ENCODE measurements around the gene RALGAPA2.

The RALGAPA2 gene

DNA sequence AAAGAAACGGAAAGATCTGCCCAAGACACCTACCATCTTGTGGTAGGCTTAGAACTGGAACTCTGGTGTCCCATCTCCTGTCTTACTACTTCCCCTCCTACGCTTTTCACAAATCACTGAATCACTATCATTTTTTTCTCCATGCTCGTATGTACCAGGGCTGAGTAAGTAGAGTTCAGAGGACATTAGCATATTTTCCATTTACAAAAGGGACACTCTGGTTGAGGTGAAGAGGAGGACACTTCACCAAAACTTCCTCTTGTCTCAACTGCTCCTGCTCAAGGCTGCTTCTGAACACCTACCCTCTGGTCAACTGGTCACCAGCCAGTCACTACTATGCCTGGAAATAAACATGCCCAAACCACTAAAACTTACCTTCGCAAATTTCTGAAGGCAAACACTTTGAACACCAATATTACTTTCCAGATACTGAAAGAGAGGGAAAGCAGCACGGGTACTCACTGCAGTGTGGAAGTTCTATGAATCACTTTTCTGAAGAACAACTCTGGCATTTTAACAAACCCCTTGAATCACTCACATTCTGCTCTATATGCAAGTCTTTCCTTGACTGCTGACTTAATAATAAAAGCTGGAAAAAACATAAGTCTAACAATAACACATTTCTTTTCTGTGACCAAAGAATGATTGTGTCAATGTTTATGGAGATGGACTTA lies 221.2 kb downstream of the RALGAPA2 start:
- peak; percentile 46 for DNase-seq

GRCh38 chr20:20490673-20491072 lies 221.8 kb downstream of the RALGAPA2 start:
- no peak for DNase-seq

DNA sequence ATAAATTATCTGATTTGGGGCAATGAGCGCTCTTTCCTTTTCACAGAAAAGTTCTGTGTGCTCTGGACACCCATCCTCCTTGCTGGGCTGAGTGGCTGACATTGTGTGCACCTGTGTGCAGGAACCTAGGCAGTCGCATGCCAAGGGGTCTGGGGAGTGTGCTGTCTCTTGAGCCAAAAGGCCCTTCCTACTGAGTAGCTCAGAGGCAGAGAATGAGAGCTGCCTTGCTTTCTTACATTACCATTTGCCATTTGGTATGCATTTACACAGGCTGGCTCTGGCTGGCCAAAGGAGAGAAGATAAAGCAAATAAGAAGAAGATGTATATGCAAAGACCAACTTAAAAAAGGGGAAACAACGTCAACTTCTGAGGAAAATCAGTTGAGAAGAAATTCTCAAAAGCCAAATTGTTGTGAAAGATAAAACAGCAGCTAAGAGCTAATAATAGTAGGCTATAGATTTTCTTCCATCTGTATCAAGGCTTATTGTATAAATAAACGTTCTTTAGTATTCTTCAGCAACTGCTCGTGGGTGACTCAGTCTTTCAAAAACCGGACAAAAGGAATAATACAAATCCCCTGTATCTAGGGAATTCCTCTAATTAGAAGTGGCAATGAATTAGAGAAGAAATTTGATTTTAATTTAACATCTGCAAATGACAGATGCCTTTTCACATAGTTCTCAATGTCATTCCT lies 222.6 kb downstream of the RALGAPA2 start:
- DNase-seq, result no peak

GRCh38 chr20:20489054-20489453 lies 223.4 kb downstream of the RALGAPA2 start:
- DNase-seq, result no peak

DNA sequence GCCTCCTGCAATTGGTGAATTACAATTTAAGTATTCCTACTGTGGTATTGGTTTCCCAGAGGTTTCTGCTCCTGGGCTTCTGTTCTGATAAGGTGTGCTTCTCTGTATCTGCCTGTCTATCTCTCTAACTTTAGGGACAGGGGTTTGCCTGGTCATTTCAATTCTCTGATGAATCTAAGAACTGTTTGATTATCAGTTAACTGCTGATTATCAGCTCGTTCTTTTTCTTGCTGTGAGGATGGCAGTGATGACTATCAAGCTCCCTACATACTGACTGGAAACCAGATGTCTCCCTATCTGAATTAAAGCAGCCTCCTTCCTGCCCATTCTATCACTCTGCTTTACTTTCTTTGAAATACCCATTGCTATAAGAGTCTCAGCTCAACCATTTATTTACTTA lies 224.1 kb downstream of the RALGAPA2 start:
- no peak for DNase-seq

DNA sequence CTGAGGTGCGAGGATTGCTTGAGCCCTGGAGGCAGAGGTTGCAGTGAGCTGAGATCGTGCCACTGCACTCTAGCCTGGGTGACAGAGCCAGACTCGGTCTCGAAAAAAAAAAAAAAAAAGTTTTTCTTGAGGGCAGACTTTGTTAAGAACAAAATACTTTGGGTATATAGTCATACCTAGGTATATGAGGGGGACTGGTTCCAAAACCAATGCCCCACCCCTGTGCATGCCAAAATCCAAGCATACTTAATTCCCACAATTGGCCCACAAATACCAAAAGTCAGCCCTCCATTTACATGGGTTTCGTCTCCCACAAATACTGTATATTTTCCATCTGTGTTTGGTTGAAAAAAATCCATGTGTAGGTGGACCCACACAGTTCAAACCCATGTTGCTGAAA lies 224.6 kb downstream of the RALGAPA2 start:
- DNase-seq, result peak; percentile 27

- DNase-seq, result no peak
Measured at GRCh38 chr20:20483328-20483727, 229.1 kb downstream of the RALGAPA2 start.

GRCh38 chr20:20482453-20482852 lies 230.0 kb downstream of the RALGAPA2 start:
- DNase-seq, result no peak

DNA sequence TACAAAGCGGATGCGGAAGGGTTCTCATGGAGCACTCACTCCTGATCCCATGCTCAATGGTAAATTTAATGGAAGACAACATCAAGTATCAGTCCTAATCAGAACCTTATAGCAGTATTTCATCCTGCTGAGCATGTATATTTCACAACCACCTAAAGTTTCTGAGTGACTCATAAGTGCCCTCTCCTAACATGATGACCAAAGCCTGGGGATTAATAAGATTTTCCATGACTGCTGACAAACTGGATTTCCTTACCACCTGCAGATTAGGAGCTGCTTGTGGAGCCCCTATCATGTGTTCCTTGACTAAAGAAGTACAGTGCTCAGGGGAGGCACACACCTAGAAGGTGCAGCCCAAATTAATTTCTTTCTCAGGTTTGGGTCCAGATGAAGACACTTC lies 231.8 kb downstream of the RALGAPA2 start:
- peak; percentile 56 for DNase-seq

DNA sequence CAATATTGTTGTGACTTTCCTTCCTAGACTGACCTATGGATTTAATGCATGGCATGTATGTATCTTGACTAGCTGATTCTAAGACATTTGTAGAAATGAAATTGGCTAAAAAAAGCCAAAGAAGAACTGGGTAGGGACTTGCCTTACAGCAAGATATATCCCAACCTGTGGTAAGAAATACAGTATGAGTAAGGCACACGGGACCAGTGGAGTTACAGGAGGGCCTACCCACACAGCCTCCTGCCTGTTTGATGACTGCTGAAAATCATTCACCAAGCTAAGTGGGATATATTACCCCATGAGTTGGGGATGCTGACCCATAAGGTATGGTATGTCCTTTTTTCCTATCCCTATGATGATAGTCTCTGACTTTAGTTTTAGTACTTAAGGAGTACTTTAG lies 232.3 kb downstream of the RALGAPA2 start:
- DNase-seq, result no peak

GRCh38 chr20:20477444-20478041 lies 234.9 kb downstream of the RALGAPA2 start:
- DNase-seq, result no peak

GRCh38 chr20:20476504-20476903 lies 235.9 kb downstream of the RALGAPA2 start:
- DNase-seq, result no peak

DNA sequence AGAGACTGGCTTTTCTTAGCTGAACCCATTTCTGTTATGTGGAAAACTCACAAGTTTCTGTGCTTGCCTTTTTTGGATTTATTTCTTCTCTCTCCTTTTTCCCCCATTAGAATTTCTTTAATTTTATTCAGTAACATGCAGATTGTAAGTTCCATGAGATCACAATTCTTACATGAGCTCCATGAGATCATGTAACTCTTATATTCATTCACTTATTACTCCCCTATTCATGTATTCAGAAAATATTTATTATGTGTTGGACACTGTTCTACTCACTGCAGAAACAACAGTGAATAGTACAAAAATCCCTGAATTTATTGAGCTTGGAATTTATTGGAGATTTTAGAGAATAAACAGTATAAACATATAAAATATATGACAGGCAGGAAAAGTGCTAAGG lies 238.8 kb downstream of the RALGAPA2 start:
- DNase-seq, result no peak

GRCh38 chr20:20472684-20473274 lies 239.7 kb downstream of the RALGAPA2 start:
- DNase-seq, result no peak

- DNase-seq, result peak; percentile 72
Measured at GRCh38 chr20:20466341-20466879, 246.0 kb downstream of the RALGAPA2 start.

DNA sequence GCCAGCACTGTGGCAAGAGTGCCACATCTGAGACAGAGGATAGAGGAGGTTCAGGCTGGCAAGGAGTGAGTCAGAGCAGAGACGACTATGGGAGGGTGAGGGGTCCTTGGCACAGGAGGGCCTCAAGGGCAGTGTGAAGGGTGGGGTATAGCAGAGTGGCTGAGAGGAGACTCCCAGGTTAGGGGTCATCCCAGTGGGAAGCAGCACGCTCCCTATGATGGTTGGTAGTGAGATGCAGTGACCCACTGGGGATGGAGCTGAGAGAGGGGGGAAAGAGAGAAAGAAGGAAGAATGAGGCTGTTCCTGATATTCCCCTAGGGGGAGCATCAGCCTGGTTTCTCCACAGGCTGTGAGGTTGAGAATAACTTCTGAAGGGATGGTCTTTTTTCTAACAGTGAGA lies 247.2 kb downstream of the RALGAPA2 start:
- no peak for DNase-seq

GRCh38 chr20:20463933-20464374 lies 248.5 kb downstream of the RALGAPA2 start:
- peak; percentile 5 for DNase-seq

DNA sequence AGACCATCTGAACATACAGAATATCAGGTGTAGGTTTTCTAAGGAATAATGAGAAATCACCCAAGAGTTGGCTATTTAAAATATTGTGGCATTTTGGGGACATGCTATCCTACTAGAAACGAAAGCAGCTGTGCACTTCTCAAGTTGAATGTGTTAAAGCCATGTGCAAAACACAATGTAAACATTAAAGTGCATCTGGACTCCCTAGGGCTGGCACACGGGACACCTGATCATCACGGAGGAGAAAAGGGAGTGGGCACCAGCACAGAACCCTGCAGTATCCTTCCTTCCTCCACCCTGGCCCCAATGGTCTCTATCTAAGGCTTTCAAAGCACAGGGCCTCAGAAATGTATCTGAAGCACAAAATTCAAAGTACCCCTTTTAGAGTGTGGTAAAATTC lies 250.3 kb downstream of the RALGAPA2 start:
- DNase-seq, result no peak

DNA sequence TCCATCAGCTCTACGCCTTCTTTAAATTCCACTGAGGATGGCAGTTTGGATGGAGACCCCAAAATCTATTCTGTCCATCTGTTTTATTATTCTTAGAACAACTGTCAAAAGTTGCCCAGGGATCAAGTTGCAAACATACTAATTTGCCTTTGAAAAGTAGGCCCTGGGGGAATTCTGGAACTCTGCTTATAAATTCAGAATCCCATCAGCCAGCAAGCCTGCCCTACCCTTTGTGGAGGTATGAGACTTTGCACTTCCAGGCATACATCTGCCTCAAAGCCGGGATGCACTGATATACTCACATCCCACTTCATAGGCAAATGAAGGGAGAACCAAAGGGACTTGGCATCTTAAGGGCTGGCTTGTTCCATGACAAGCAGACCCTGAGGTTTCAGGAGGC lies 250.9 kb downstream of the RALGAPA2 start:
- no peak for DNase-seq

- DNase-seq, result no peak
Measured at GRCh38 chr20:20459726-20460125, 252.7 kb downstream of the RALGAPA2 start.

DNA sequence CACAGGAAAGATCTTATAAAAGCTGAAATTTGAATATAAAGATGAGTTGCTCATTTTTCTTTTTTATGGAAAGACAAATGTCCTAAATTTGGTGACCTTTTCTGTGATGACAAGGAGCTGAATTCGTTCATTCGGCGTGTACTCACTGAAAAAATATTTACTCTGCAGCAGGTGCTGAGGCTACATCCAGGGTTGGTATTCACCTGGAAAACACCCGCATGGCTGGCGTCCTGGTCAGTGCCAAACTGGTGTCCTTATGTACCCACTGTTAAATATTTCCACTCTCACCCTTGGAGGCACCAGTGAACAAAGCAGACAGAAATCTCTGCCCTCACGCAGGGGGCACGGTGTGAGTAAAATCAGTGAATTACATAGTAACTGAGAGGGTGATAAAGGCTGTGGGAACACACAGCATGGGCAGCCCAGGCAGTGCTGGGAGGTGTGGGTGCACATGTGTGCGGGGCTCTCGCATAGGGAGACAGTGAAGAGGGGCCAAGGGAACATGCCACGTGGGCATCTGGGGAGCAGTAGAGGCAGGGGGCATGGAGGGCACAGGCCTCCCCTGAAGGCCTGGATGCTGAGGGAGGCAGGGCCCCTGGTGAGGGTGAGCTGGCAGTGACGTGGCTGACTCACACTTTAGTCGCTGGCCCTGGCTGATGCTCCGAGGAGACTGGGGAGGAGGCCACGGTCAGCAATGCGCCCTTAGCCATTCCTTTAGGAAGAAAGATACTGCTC lies 254.9 kb downstream of the RALGAPA2 start:
- DNase-seq, result peak; percentile 11

- no peak for DNase-seq
Measured at GRCh38 chr20:20456741-20457140, 255.7 kb downstream of the RALGAPA2 start.

- DNase-seq, result no peak
Measured at GRCh38 chr20:20455926-20456325, 256.5 kb downstream of the RALGAPA2 start.
